Activated CD4-positive, alpha-beta T cell treated with anti-CD3 and anti-CD28 coated beads, Interleukin-2, amount 10 ng/mL, durations not matched to agents 7 days and 5 days (primary cell): ENCODE data around the gene MINDY4. TPM values are rescaled to one million over a fixed set of nuclear protein-coding genes. Genes with fewer than 3 reads are reported as not detected.

Source experiments
- CTCF ChIA-PET: fragments of 350-600 bp; sonication (Branson Sonifier 250); formaldehyde crosslinking; loops from one replicate; lab custom pipeline; 2021; ENCODE audit warnings: antibody characterized with exemption; lab: Charles Lee
- POLR2A ChIA-PET: fragments of 350-600 bp; sonication (Branson Sonifier 250); formaldehyde crosslinking; loops from one replicate; lab custom pipeline; 2021; ENCODE audit warnings: antibody characterized with exemption; lab: Charles Lee
- DNase-seq: peaks from one replicate; pipeline ENCODE4 v3.0.0-alpha.2; 2020
- H3K27ac Mint-ChIP-seq: one replicate; pipeline ENCODE4 v1.8.0; 2021; ENCODE audit warnings: mild to moderate bottlenecking, moderate library complexity, mixed read lengths
- H3K27me3 Mint-ChIP-seq: one replicate; pipeline ENCODE4 v1.8.0; 2021; ENCODE audit warnings: mixed read lengths
- H3K36me3 Mint-ChIP-seq: one replicate; pipeline ENCODE4 v1.8.0; 2021; ENCODE audit warnings: low read depth, mixed read lengths
- H3K4me1 Mint-ChIP-seq: one replicate; pipeline ENCODE4 v1.8.0; 2021; ENCODE audit warnings: mixed read lengths
- H3K4me3 Mint-ChIP-seq: one replicate; pipeline ENCODE4 v1.8.0; 2021; ENCODE audit warnings: mild to moderate bottlenecking, moderate library complexity, mixed read lengths
- H3K9me3 Mint-ChIP-seq: one replicate; pipeline ENCODE4 v1.8.0; 2021; ENCODE audit warnings: mixed read lengths
- total RNA-seq, 2 experiments: library from RNA; stranded (reverse); gene quantifications; one replicate each; pipeline ENCODE4 v1.2.3, GENCODE V29; 2021

MINDY4 gene
- total RNA-seq, 2 experiments from 2014 or later = 1.3 to 1.8 TPM

DNA sequence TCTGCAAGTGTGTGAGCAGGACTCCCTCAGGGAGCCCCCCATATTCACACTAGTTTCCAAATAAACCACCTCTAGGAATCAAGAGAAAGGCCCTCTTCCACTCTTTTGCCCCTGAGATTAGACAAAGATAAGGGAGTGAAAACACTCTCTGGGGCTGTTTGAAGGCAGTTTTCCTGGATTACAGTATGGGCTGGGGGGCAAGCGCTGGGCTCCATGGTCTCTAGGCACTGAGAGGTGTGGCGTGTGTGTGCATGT lies 141.4 kb downstream of the MINDY4 start:
- Mint-ChIP-seq H3K27me3 (no peaks in the 10 kb centered on the region), H3K4me1 (no peaks in the 10 kb centered on the region), H3K4me3 (no peak overlapping the region), H3K27ac (no peak overlapping the region), H3K9me3 (no peaks in the 10 kb centered on the region), H3K36me3 (no peaks in the 10 kb centered on the region)
- POLR2A ChIA-PET = no interaction called here
- CTCF ChIA-PET = no interaction called here
- DNase-seq = no peak

DNA sequence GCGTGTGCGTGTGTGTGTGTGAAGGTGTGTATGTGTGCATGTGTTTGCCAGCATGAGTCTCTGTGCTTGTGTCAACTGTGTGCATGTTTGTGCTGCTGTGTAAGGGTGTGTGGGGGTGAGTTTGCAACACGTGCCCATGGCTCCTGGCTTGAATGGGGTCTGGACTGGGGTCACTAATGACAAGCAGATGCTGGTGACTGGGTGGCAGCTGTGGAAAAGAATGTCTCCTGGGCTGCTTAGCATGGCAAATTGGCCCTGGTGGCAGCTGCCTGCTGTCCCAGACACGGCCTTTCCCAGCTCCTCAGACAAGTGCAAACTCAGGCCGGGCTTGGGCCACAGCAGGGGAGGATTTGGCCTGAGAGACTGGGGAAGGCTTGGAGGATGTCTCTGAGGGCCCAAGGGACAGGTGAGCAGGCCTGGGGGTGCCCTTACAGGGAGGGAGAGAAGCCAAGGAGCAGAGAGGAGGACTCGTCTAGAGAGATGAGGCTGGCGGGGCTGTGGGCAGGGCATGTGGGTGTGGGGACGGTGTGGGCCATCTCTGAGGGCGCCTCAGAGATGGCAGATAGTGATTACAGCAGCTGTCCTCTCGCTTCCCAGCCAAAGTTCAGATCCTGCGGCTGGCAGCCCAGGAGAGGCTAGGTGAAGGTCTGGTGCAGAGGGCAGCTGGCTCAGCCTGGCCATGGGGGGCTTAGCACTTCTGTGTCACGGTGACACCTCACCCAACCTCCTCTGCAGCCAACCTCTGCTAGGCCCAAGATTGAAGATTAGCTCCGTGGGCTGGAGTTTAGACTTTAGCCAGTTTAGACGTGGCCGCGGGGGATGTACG lies 142.0 kb downstream of the MINDY4 start:
- H3K27ac Mint-ChIP-seq = no peak overlapping the region
- no peak overlapping the region for H3K4me3 Mint-ChIP-seq
- no peaks in the 10 kb centered on the region for H3K36me3 Mint-ChIP-seq
- DNase-seq = no peak
- CTCF ChIA-PET = no interaction called here
- no peaks in the 10 kb centered on the region for H3K4me1 Mint-ChIP-seq
- H3K9me3 Mint-ChIP-seq = no peaks in the 10 kb centered on the region
- no peaks in the 10 kb centered on the region for H3K27me3 Mint-ChIP-seq
- POLR2A ChIA-PET = no interaction called here

DNA sequence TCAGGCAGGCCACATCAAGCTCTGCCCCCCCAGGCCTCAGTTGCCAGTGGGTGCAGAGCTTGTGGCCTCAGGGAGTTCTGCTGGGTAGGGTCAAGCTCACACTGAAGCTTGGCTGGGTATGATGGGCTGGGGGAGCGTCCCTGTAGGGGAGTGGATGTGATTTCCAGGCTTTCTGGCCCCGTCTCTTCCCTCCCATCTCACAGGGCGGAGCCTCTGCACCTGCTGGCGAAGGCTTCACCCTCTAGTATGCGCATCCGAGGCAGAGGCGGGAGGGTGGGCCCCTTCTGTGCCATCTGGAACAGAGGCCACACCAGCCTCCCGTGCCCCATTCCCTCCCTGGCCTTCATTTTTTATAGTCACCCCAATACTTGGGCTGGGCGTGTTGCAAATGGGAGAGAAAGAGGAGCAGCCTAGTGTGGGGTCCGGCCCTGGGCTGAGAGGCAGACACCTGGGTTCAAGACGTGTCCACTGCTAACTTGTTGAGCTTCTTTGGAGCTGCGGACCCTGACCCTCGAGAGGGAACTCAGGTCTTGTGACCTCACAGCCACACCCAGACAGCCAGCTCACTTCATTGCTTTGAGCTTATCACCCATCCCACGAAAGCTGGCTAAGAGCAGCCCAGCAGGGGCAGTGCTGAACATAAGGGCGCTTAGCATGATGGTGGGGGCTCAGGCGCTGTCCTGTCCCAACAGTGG lies 142.8 kb downstream of the MINDY4 start:
- Mint-ChIP-seq H3K9me3 (no peaks in the 10 kb centered on the region), H3K27ac (no peak overlapping the region), H3K4me3 (no peak overlapping the region), H3K36me3 (no peaks in the 10 kb centered on the region), H3K27me3 (no peaks in the 10 kb centered on the region), H3K4me1 (no peaks in the 10 kb centered on the region)
- DNase-seq = no peak
- ChIA-PET POLR2A (no interaction called here), CTCF (no interaction called here)

DNA sequence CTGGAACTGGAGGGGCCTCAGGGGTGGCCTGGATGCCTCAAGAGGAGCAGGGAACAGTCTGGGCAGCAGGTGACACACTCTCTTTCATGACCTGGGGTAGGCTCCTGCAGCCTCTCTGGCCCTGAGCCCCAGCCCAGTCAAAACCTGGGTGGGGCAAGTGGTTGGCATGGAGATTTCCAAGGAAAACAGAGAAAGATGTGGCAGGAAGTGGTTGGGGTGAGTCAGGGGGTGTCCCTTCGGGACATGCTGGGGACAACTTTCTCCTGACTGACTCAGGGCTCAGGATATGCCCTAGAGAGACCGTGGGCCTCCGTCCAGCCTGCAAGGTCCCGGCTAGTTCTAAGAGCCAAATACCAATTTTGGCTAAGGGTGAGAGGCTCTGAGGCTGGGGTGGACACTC lies 143.4 kb downstream of the MINDY4 start:
- Mint-ChIP-seq H3K27me3 (no peaks in the 10 kb centered on the region), H3K9me3 (no peaks in the 10 kb centered on the region), H3K27ac (no peak overlapping the region), H3K4me3 (no peak overlapping the region), H3K4me1 (no peaks in the 10 kb centered on the region), H3K36me3 (no peaks in the 10 kb centered on the region)
- ChIA-PET CTCF (no interaction called here), POLR2A (no interaction called here)
- no peak for DNase-seq

DNA sequence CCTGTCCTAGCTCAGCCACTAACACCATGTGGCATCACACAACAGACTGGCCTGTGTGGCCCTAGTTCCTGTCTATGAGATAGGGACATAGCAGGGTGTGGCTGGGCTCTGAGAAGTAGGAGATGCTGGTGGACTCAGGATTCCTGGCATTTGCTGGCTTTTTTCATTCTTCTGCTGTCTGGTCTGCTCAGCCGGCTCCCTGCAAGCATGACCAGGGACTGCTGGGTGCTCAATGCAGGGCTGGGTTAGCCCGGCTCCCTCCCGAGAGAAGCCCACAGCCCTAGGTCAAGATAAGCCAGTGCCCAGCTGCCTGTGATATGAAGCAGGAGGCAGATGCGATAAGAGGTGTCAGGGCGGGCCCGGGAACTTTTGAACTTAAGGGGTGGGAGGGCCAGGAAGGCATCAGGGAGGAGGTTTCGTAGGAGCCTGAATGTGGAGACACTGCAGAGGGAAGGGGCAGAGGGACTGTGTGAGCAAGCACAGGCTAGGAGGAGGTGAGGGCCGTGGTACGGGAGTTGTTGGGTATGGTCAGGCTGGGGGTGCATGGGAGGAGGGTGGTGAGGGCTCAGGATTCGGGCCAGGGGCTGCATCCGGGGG lies 143.9 kb downstream of the MINDY4 start:
- ChIA-PET CTCF (no interaction called here), POLR2A (no interaction called here)
- Mint-ChIP-seq H3K4me1 (no peaks in the 10 kb centered on the region), H3K27ac (no peak overlapping the region), H3K36me3 (no peaks in the 10 kb centered on the region), H3K9me3 (no peaks in the 10 kb centered on the region), H3K4me3 (no peak overlapping the region), H3K27me3 (no peaks in the 10 kb centered on the region)
- DNase-seq = no peak

DNA sequence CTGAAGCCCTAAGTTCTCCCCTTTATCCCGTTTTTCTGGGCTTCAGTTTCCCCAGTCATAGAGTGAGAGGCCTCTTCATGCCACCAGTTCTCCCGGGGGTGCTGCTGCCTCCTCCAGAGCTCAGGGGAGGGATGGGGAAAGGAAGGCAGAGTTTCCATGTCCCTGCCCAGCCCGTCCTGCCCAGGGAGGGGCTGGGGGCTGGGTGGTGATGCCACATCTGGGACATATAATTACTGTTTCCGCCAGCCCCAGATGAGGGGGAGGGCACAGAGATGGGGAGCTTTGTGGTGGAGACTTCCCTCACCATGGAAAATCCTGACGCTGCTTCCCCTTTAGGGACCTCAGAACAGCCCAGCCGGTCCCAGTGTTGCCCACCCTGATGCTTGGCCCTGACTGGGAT lies 144.5 kb downstream of the MINDY4 start:
- POLR2A ChIA-PET = no interaction called here
- no peak for DNase-seq
- no peaks in the 10 kb centered on the region for H3K9me3 Mint-ChIP-seq
- H3K4me1 Mint-ChIP-seq = no peaks in the 10 kb centered on the region
- H3K36me3 Mint-ChIP-seq = no peaks in the 10 kb centered on the region
- H3K4me3 Mint-ChIP-seq = no peak overlapping the region
- no peaks in the 10 kb centered on the region for H3K27me3 Mint-ChIP-seq
- no peak overlapping the region for H3K27ac Mint-ChIP-seq
- CTCF ChIA-PET = no interaction called here

DNA sequence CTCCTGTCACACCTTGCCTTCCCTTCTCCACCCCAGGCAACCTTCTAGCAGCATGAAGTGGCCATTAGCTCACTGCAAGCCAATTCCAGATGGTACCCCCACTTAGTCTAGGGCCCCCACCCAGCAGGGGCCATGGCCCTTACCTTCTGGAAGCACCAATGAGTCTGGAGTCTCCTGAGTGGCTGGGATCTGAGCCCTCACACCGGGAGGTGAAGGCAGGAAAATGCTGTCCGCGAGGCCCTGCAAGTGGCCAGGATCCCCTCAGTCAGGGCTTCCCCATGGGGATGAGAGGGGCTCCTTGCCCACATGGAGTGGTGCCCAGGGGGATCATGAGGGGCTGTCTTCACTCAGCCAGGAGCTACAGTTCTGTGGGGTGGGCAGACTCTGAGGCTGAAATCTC lies 145.0 kb downstream of the MINDY4 start:
- POLR2A ChIA-PET = no interaction called here
- Mint-ChIP-seq H3K36me3 (no peaks in the 10 kb centered on the region), H3K9me3 (no peaks in the 10 kb centered on the region), H3K27ac (no peak overlapping the region), H3K4me3 (no peak overlapping the region), H3K4me1 (no peaks in the 10 kb centered on the region), H3K27me3 (no peaks in the 10 kb centered on the region)
- CTCF ChIA-PET = no interaction called here
- DNase-seq = no peak

DNA sequence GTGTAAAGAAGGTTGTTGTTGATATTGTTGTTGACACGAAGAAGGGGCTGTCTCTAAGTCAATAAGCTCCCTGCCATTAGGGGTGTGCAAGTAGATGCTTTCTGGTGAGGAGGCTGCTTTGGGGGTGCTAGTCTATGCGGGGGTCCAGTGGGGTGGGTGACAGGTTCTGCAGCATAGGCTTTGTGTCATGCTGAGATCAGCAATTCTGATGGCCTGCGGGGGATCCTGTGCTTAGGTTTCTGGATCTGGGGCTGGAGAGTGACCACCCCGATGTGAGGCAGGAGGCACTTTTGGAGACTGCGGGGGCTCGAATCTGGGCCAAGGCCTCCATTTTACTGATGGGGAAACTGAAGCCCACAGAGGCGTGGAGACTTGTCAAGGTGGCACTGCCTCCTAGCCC lies 145.6 kb downstream of the MINDY4 start:
- no peak for DNase-seq
- POLR2A ChIA-PET = no interaction called here
- Mint-ChIP-seq H3K4me1 (no peaks in the 10 kb centered on the region), H3K36me3 (no peaks in the 10 kb centered on the region), H3K27me3 (no peaks in the 10 kb centered on the region), H3K4me3 (no peak overlapping the region), H3K27ac (no peak overlapping the region), H3K9me3 (no peaks in the 10 kb centered on the region)
- CTCF ChIA-PET = no interaction called here

DNA sequence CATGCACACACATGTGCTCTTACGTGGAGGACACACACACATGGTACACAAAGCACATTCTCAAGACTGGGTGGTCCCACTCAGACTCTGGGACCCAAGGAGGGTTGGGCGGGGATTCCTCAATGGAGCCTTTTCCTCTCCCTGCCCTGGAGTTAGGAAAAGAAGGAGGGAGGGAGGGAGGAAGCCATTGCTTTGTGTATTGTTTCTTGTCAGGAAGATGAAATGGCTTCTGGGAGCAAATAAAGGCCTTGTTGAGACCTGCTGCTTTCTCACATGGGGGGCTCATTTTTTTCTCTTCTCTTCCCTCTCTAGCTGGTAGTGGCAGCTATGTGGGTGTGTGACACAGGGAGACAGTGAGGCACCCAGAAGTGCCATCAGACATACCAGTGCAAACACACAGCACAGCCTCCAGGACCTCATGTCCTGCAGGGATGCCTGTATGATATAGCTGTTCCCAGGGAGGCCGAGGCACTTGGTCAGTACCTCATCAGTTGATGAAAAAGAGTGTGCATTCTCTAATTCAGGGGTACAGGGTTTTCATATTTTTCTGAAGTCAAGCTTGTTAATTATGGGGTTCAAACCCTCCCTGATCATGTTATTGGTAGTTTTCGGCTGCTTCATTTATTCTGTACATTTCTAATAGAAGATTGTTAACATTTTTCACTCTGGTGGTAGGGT lies 146.1 kb downstream of the MINDY4 start:
- Mint-ChIP-seq H3K4me3 (no peak overlapping the region), H3K27me3 (no peaks in the 10 kb centered on the region), H3K4me1 (no peaks in the 10 kb centered on the region), H3K9me3 (no peaks in the 10 kb centered on the region), H3K36me3 (no peaks in the 10 kb centered on the region), H3K27ac (no peak overlapping the region)
- no peak for DNase-seq
- POLR2A ChIA-PET = no interaction called here
- CTCF ChIA-PET = no interaction called here

DNA sequence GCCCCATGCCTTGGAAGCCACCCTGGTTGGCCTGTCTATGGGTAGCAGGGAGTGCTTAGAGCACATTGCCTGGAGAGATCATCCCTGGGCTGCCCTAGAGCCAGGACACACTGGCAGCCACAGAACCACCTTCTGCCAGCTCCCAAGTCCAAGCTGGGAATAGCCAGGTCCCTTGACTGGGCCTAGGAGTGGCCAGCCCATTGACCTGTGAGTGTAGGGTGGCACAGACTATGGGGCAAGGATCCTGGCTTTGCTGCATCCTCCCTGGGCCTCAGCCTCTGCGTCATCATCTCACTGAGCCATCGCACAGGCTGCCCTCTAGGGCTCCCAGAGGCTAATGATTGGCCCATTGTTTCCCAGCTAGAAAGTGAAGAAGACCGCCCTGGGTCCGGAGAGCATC lies 147.5 kb downstream of the MINDY4 start:
- H3K4me1 Mint-ChIP-seq = no peaks in the 10 kb centered on the region
- H3K4me3 Mint-ChIP-seq = no peak overlapping the region
- no peaks in the 10 kb centered on the region for H3K36me3 Mint-ChIP-seq
- DNase-seq = no peak
- POLR2A ChIA-PET = interaction anchor here (0.6 kb wide), 1 partner anchor 14 kb away, joined by 3 read pairs; no protein-coding TSS in a partner anchor
- H3K27ac Mint-ChIP-seq = no peak overlapping the region
- no peaks in the 10 kb centered on the region for H3K27me3 Mint-ChIP-seq
- no peaks in the 10 kb centered on the region for H3K9me3 Mint-ChIP-seq
- CTCF ChIA-PET = no interaction called here

DNA sequence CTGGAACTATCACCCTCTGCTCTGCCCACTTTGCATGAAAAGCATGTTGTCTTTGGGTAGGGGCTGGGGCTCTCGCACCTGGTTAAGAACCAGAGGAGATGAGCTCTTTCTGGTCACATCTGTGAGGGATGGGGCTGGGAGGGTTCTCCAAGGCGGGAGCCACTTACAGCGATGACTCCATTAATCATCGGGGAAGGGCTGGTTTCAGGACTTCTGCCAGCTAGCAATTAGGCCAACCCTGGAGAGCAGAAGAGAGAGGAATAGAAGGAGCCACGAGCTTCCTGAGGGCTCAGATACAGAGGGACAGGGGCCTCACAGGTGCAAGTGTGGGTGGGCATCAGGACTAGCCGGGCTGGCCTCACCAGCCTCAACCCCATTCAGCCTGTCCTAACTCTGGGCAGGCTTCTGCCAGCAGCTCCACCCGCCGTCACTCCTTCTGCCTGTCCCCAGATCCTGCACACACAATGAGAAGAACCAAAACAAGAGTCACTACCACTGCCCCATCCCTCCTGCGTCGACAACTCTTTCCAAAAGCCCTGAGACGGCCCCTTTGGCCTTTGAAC lies 148.9 kb downstream of the MINDY4 start:
- POLR2A ChIA-PET = no interaction called here

DNA sequence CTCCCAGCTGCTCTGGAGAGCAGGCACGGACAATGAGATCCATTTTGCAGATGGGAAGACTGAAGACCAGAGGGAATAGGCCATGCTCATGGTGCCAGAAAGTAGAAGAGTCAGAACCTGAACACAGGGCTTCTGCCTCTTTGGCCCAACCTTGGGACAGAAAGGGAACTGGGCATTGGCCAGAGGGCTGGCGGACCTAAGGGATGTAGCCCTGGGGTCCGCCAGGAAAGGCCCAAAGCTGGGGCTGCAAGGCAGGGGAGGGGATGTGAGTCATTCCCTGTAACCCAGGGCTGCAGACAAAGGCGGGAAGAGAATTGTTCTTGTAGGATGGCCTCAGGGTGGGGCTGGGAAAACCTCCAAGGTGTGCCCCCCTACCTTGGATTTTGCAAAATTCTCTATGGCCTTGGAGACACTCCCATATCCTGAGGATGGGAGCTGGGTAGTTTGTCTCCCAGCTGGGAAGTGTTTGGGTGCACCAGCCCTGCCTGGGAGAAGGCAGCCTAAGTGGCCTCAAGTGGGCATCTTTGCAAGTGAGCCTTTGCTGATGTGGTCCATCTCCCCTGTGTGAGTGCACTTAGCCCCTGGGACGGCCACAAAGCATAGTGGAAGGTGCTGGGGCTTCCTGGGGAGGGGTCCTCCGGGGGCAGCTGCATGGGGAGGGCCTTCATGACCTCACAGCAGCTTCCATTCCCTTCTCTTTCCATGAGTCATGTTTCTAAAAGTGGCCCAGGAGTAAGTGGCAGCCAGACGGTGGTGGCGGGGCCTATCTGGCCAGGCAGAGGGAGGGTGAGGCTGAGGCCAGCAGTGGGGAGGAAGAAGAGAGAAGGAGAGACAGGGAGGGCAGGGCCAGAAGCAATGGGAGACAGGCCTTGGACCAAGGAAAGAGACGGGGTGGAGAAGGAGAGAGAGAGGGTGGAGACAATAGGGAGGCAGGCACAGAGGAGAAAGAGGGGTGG lies 149.6 kb downstream of the MINDY4 start:
- no peaks in the 10 kb centered on the region for H3K27me3 Mint-ChIP-seq
- no peak for DNase-seq
- no peak overlapping the region for H3K4me3 Mint-ChIP-seq
- H3K9me3 Mint-ChIP-seq = no peaks in the 10 kb centered on the region
- POLR2A ChIA-PET = no interaction called here
- CTCF ChIA-PET = interaction anchor here (2.9 kb wide), 1 partner anchor 11 kb away, joined by 9 read pairs; no protein-coding TSS in a partner anchor
- no peaks in the 10 kb centered on the region for H3K4me1 Mint-ChIP-seq
- no peak overlapping the region for H3K27ac Mint-ChIP-seq
- no peaks in the 10 kb centered on the region for H3K36me3 Mint-ChIP-seq

More for the DNA sequence above, 148.9 kb downstream of the MINDY4 start:
- Mint-ChIP-seq H3K4me3 (no peak overlapping the region), H3K4me1 (no peaks in the 10 kb centered on the region), H3K27ac (no peak overlapping the region), H3K36me3 (no peaks in the 10 kb centered on the region), H3K27me3 (no peaks in the 10 kb centered on the region), H3K9me3 (no peaks in the 10 kb centered on the region)
- DNase-seq = no peak
- CTCF ChIA-PET = interaction anchor here (2.9 kb wide), 1 partner anchor 11 kb away, joined by 9 read pairs; no protein-coding TSS in a partner anchor
